ENCODE measurements around the gene CPLX1.

CPLX1 gene

DNA sequence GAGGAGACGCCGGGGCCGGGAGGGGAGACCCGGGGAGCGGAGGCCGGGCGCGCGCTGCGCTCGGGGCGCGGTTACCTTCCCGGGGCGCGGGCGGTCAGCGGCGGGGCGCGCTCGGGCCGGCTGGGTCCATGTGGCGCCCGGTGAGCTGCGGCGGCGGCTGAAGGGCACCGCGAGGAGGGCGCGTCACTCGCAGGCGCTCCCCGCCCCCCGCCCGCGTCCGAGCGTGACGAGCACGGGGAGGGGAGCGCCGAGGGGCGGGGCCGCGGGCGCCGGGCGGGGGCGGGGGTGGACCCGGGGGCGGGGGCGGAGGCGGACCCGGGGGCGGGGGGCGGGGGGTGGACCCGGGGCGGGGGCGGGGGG lies at the start of gene CPLX1:
CPLX1 (minus strand) TSS at position 159 of the 360 bp plus-strand sequence. CDS start 1,607 bp downstream, outside the sequence.
- no peak for DNase-seq (ENCODE audit: low read depth in 1 of 2, low spot score in 1 of 2)

DNA sequence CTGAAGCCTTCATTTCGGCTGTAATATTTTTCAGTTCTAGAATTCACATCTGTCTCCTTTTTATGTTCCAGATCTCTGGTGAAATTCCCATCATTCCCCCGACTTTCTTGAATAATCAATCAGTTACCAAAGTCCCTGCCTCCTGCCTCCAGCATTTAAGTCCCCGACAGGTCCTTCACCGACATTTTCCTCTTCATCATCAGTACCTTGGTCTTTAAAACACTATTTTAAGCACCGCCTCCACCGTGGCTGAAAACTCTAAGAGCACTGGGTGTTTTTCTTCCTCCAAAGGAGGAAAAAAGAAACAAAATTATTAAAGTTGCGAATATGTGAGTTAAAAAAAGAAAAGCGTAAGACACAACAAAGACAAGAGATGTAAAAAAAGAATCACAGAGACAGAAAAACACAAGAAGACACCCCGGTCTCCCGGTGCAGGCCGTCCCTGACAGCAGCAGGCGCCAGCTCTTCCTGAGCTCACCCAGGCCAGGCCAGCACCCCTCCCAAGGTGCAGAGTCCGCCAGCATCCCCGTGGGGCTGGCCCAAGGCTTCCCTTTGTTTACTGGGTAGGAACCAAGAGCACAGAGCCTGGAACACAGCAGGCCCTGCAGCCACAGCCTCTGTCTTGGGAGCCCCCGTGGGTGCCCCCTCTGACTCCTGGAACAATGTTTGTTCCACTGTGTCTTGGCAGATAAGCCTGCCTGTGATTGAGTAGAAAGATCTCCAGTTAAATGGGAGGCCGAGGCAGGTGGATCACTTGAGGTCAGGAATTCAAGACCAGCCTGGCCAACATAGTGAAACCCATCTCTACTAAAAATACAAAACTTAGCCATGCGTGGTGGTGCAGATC lies 49.3 kb upstream of the CPLX1 start:
- no peak for DNase-seq (ENCODE audit: low read depth in 1 of 2, low spot score in 1 of 2)

DNA sequence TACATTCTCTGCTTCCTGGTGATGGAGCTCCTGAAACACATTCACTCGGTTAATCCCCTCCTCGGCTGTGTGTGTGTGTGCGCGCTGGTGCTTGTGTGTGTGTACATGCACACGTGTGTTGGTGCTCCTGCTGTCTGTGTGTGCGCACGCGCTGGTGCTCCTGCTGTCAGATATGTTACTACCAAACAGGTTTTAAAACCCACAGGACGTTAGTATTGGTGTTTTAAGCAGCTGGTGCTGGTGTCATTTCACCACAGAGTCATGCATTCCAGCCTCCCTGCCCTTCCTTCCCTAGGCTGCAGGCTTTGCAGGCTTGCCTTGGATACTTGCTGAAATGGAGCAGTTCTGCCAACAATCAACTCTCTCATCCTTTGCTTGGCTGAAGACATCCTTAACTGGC lies 48.1 kb upstream of the CPLX1 start:
- DNase-seq (ENCODE audit: low read depth in 1 of 2, low spot score in 1 of 2), result no peak

DNA sequence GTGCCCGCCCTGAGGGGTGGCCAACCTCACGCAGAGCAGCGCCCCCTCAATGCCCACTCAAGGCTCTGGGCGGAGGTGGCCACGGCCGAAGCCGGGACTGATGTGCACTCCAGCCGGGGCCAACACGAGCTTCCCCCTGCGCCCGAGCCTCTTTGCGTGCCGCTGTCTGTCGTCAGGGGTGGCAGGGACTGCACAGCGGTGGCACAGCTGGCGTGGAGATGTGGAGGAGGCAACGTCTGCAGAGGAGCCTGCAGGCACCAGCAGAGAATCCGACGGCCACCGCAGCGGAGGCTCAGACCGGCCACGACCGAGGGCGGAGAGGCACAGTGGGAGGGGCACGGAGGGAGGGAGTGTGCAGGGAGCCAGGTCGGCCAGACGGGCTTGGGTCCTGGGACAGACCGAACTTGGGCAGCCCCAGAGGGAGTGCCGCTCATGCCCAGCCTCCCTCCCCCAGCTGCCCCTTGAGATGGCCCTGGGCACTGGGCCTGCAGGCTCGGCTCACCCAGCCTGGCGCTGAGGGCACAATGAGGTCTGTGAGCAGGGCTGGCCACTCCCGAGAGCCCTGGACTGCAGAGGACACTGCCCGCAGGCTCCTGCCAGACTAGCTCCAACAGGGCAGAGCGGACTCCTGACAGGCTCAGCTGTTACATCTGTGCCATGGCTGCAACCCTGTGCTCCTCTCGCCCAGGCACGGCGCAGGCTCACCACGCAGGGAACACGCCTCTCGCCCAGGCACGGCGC lies 46.5 kb upstream of the CPLX1 start:
- DNase-seq (ENCODE audit: low read depth in 1 of 2, low spot score in 1 of 2), result no peak

DNA sequence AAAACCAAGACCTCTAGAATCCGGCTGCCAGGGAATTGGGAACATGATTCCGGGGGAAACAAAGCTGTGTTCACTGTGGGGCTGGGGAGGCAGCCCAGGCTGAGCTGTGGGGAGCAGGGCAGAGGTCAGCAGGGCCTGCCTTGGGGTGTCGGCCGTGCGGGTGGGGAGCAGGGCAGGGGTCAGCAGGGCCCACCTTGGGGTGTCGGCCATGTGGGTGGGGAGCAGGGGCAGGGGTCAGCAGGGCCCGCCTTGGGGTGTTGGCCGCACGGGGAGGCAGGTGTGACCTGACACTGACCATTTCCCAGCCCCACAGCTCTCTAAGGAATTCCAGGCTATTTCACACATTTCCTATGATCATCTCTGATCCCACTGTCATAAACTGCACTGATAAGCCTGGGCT lies 45.6 kb upstream of the CPLX1 start:
- no peak for DNase-seq (ENCODE audit: low read depth in 1 of 2, low spot score in 1 of 2)

DNA sequence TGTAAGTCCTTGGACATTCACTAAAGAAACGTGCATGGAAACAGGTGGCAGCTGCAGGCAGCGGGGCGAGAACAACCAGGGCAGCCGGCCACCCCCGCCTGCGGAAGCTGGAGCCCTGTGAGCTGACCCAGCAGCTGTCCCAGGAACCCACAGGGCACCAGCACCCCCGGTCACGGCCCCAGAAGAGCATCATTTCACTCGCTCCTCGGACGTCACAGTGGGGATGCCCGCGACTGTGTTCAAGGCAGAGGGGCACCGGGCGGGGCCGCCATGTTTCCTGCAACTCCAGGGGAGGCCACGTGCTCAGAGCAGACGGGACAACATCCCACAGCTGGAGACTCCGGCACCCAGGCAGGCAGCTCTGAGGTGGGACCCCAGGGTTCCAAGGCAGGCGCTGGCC lies 45.0 kb upstream of the CPLX1 start:
- DNase-seq (ENCODE audit: low read depth in 1 of 2, low spot score in 1 of 2), result no peak

DNA sequence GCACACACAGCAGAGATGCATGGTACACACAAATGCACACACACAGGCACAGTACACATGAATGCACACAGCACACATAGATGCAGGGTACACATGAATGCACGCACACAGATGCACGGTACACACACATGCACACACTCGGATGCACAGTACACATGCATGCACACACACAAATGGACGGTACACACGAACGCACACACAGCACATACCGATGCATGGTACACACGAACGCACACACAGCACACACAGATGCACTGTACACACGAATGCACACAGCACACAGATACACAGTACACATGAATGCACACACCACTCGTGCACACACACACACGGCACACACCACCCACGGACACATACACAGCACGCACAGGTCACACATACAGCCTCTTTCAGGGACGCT lies 43.8 kb upstream of the CPLX1 start:
- DNase-seq (ENCODE audit: low read depth in 1 of 2, low spot score in 1 of 2), result no peak

DNA sequence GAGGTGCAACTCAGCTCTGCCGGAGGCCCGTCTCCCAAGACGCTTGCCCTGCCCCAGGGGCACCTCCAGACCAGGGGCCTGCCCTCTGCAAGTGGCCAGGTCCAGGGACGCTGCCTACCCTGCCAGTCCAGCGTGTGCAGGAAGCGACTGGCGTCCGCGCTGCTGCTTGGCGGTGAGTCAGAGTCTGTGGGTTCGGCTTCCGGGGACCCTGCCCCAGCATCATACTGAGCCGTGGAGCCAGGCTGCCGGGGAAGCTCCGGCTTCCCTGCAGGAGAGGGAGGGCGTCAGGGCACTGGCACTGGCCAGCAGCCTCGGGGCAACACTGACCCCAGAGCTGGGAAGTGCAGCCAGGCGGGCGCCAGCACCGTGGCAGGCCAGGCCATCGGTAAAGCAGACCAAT lies 42.5 kb upstream of the CPLX1 start:
- no peak for DNase-seq (ENCODE audit: low read depth in 1 of 2, low spot score in 1 of 2)

DNA sequence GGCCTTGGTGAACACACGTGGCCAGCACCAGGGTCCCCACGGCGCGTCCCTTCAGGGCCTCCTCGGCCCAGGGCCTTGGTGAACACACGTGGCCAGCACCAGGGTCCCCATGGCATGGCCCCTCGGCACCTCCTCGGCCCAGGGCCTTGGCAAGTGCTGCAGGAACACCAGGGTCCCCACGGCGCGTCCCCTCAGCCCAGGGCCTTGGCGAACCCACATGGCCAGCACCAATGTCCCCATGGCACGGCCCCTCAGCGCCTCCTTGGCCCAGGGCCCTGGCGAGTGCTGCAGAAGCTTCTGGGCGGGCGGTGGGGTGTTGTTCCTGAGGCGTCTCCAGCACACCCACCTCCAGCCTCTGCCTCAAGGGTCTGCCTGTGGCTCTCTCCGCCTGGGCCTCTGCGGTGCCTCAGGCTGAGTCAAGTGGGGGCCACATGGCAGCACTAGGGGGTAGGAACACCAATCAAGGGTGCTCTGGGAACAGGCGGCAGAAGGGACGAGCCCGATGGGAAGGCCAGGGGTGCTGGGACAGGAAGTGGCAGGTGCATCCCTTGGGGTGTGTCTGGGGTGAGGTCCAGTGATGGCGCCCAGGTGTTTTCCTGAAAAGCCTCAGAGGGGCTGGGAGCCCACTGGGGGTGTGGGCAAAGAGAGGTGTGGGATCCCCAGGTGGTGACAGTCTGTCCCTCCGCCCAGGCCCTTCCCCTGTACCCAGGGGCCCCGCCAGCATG lies 41.8 kb upstream of the CPLX1 start:
- no peak for DNase-seq (ENCODE audit: low read depth in 1 of 2, low spot score in 1 of 2)

DNA sequence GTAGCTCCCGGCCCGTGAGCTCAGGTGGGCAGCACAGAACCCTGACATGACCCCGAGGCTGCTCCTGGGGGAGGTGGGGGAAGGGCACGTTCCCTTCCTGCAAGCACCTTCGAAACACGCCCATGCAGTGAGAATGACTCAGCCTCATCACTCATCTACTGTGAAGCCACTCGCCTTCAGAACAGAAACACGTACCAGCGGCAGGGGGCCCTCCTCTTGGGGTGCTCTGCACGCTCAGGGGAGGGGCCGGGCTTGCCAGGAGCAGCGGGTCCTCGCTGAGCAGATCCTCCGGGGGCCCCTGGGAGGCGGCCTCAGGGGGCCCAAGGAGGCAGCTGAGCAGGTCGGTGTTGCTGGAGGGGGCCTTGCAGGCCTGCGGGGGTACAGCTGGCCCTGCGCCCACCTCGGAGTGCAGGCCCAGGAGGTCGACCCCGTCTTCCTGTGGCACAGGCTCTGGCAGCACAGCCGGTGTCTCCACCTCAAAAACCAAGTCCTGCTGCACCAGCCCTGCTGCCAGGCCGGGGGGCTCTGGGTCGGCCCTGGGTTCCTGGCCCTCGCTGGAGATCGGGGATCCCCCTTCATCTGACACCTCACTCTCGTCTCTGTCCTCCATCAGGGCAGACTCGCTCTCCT lies 40.9 kb upstream of the CPLX1 start:
- DNase-seq (ENCODE audit: low read depth in 1 of 2, low spot score in 1 of 2), result no peak

DNA sequence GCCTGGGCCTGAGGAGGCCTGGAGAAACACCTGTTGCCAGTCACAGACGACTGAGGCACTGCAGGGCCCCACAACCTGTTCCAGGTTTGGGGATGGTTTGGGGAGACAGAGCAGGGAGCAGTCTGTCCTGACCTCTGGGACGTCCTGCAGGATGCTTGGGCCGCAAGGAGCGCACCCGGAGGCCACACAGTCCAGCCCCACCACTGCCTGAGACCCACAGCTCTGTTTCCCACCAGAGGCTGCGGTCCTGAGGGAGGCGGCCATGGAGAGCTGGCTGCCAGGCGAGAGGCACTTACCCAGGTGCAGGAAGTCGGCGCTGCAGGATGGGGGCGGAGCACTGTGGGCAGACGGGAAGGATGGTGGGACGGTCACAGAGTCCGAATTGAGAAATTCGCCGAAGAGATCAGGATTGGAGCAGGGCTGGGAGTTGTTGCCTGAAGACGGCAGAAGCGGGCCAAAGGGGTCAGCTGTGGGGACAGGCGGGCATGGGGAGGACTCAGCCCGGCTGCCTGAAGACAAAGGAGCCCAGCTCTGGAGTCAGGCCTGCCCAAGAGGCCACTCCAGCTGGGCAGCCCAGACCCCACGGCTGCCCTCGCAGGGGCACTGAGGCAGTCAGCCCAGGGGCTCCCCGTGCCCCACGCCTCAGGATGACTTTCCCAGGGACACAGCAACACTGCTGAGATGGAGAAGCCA lies 40.3 kb upstream of the CPLX1 start:
- DNase-seq (ENCODE audit: low read depth in 1 of 2, low spot score in 1 of 2), result no peak

DNA sequence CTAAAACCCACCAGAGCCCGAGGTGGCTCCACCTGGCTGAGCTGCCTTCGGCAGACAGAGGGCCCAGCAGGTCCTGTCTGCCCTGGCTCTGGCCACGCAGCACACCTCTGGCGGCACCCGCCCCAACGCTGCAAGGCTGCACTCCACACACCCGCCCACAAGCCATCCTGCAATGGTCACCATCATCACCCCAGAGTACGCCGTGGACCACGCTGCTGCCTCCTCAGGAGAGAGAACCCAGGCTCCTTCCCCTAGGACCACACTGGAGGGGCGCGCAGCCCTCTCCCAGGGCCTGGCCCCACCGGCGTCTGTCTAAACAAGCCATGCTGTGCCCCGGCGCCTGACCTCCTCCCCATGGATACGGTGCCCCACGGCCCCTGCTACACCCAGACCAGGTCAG lies 39.6 kb upstream of the CPLX1 start:
- DNase-seq (ENCODE audit: low read depth in 1 of 2, low spot score in 1 of 2), result no peak

DNA sequence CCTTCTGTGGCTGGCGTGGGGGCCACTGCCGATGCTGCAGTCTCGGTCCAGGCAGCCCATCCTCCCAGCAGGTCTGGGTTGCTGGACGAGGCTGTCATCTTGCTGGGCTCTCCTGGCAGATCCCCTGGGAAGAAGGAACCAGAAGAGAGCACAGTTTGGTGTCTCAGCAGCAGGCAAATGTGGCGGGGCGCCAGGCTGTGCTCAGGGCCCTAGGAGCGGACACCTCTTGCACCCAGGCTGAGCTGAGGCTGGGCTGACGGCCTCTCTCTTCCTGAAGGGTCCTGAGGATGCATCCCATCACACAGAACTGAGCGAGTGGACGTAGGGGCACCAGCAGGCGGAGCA lies 39.2 kb upstream of the CPLX1 start:
- DNase-seq (ENCODE audit: low read depth in 1 of 2, low spot score in 1 of 2), result no peak

DNA sequence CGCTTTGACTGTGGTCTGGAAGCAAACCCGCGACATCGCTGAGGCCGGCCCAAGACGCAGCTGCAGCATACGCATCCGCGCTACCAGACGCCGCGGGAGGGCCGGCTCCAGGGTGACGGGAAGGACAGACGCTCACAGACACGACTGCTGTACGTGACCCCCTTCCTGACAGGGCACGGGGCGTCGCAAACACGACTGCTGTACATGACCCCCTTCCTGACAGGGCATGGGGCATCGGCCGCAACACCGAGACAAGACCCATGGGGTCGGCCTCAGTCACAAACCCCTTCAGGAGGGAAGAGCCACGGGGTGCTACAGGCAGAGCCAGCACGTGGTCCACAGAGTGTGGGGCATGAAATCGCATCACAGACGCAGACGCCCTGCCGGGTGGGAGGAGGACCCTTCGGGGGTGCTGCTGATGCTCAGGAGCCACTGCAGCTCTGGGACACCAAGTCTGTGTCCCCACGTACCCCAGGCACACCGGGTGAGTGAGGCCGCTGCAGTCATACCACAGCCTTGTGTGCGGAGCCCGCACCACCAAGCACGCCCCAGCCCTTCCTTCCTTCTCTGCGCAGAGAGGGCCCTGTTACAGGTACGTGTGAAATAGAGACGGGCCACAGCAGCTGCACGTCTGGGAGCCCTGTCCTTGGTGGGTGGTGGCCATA lies 38.7 kb upstream of the CPLX1 start:
- DNase-seq (ENCODE audit: low read depth in 1 of 2, low spot score in 1 of 2), result no peak

DNA sequence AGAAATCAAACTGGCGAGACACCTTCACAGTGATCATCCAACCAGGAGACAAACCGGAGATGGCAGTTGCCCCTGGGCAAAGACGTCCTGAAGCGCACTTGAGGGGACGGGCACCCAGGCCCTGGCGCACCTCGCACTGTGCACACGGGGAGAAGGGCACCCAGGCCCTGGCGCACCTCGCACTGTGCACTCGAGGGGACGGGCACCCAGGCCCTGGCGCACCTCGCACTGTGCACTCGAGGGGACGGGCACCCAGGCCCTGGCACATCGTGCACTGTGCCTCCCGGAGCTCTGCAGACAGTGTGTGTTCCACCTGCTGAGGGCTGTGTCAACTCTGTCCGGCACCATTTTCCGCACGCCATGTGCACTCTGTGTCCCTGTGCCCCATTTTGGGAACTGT lies 34.6 kb upstream of the CPLX1 start:
- DNase-seq (ENCODE audit: low read depth in 1 of 2, low spot score in 1 of 2), result no peak

DNA sequence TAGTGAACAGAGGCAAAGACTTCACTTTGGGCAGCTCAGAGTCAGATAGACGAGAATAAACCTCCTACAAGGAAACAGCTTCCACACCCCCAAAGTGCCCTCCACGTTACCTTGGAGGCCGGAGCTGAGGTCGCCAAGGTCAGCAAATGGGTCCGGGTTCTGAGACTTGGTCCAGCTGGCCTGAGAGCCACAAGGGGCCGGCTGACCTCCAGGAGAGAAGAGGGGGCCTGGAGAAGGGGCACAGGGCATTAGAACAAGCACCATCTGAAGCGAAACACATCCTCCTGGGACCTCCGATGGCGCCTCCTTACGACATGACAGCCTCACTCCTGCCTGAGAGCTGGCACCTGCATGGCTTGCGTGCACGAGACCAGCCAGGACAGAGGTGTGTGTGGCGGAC lies 33.6 kb upstream of the CPLX1 start:
- no peak for DNase-seq (ENCODE audit: low read depth in 1 of 2, low spot score in 1 of 2)

DNA sequence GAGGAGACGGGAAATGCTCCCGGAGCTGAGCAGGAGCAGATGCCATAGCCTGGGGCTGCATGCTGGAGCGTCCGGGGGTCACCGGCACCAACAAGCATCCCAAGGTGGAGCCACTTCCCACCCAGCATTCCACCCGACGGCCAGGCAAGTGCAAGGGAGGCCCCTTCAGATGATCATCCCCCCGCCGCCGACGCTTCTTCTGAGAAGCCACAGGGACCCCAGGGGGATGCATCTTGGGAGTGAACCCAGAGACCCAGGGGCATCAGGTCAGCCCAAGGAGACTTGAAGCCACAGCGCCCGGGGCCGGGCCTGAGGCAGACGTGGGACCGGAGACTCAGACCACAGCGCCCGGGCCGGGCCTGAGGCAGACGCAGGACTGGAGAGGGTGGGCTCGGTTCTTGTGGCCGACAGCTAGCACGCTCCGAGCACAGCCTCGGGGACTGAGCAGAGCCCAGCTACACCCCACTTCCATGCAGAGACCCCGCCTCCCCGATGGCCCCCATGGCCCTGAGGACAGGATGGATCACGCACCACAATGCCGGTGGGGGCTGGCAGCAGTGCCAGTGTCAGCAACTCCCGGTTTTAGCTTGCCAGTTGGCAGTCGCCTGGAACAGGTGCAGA lies 33.0 kb upstream of the CPLX1 start:
- no peak for DNase-seq (ENCODE audit: low read depth in 1 of 2, low spot score in 1 of 2)

DNA sequence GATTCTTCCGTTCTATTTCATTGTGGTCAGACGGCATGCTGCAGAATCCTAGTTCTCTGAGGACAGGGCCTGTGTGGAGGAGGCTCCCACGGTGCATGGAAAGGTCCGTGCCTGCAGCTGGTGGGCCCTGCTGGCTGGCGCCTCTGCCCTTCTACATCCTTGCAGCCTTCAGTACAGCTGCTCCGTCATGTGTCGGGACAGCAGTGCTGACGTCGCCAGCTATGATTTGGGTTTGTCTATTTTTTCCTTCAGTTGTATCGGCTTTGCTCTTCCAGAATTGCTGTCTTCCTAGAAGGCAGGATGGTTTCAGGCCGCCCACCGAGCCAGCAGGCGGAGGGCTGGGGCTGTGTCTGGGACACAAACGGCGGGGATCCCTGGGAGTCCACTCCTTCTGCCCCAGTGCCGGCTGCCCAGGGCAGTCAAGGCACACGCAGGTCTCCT lies 32.1 kb upstream of the CPLX1 start:
- DNase-seq (ENCODE audit: low read depth in 1 of 2, low spot score in 1 of 2), result no peak

DNA sequence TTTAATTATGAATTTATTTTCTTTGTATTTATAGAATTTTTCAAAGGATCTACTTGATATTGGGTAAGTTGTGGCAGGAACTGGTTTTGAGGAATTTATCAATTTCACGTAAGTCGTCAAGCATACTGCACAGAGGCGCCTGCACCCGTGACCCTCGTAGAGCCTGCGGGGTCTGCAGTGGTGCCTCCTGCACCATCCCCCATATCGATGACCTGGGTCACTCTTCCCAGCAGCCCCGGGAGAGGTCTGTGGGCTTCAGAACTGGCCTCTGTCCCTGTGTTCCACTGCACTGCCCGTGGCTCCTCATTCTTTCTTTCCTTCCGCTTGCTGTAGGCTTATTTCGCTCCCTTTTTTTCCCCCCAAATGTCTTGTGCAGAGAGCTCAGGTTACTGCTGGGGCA lies 31.5 kb upstream of the CPLX1 start:
- DNase-seq (ENCODE audit: low read depth in 1 of 2, low spot score in 1 of 2), result no peak

Measured in stimulated activated CD4-positive, alpha-beta T cell treated with anti-CD3 and anti-CD28 coated beads, Interleukin-15, amount 100 ng/mL, for 1 hour (primary cell).